ENCODE data around the gene PIEZO2.

DNA sequence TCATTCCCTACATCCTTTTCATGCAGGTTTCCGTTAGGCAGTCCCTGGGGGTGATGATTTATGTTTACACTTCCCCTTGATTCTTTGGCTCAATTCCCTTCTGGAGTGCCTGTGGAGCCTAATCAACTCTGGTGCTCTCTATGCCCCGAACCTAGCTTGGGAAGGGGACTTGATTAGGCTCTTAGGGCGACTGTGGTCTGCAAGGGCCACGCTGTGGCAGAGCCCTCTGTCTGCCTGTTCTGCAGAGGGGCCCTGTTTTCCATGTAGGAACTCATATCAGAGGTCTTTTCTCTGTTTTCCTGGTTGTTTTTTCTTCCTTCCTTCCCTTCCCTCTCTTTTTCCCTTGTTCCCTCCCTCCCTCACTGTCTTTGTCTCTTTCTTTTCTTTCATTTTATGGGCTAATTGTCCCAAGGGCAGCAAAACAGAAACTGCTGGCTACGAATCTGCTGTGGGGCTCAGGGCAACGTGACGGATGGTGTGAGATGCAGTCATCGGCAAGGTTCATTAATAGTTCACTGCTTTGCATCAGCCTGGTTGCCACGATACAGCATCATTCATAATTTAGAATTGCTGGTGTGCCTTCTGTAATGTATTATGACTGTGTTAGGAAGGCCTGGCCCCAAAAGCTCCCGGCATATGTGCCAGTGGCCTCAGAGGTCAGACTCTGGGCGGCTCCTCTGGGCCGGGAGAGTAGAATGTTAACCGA is 489.0 kb downstream of the PIEZO2 start:
- TF ChIP-seq POLR2AphosphoS5 (IDR thresholded peaks at IDR 0.05; ENCODE audit: low read depth, low read length) = no peak
- no peak for TF ChIP-seq TAF1 (IDR thresholded peaks at IDR 0.05; ENCODE audit: low read depth, low read length)
- no peak for TF ChIP-seq POLR2A (IDR thresholded peaks at IDR 0.05; ENCODE audit: low read depth, low read length)

Data from GM12891 (cell line).